Astrocyte (in vitro differentiated cells and primary cell): ENCODE measurements around the gene BTNL9. TPM values are rescaled to one million over a fixed set of nuclear protein-coding genes. Genes with fewer than 3 reads are reported as not detected.
"Not testable (repeated sequence)": the region's sequence is repeated elsewhere in the genome, so short reads cannot be mapped to it uniquely, and the experiment has no call there.

Experiments used
- DNase-seq: peaks from one replicate; pipeline ENCODE4 v3.0.0-alpha.2; 2010; ENCODE audit warnings: low read depth
- FAIRE-seq: peaks from 2 replicates; lab custom pipeline; 2011; peaks lifted over from hg19 to GRCh38; lab: Jason Lieb, UNC
- H2AFZ ChIP-seq: 2 replicates; pipeline ENCODE4 v1.6.0; 2012; ENCODE audit warnings: low read depth, low read length, inconsistent platforms
- H3K27ac ChIP-seq: 2 replicates; pipeline ENCODE4 v1.5.1; 2011; ENCODE audit warnings: low read depth, low read length, inconsistent platforms
- H3K27me3 ChIP-seq: 2 replicates; pipeline ENCODE4 v1.6.0; 2011; ENCODE audit warnings: low read length, inconsistent platforms; ENCODE audit not compliant: insufficient read depth
- H3K36me3 ChIP-seq: 2 replicates; pipeline ENCODE4 v1.5.1; 2011; ENCODE audit warnings: low read length, inconsistent platforms; ENCODE audit not compliant: insufficient read depth
- H3K4me1 ChIP-seq: 2 replicates; pipeline ENCODE4 v1.5.1; 2011; ENCODE audit warnings: low read length, inconsistent platforms; ENCODE audit not compliant: insufficient read depth
- H3K4me2 ChIP-seq: 2 replicates; pipeline ENCODE4 v1.6.0; 2012; ENCODE audit warnings: low read length, inconsistent platforms
- H3K4me3 ChIP-seq: 2 replicates; pipeline ENCODE4 v1.5.1; 2011; ENCODE audit warnings: low read depth, mild to moderate bottlenecking, low read length, inconsistent platforms; ENCODE audit not compliant: insufficient read depth
- H3K79me2 ChIP-seq: 2 replicates; pipeline ENCODE4 v1.6.0; 2012; ENCODE audit warnings: mild to moderate bottlenecking, low read length, inconsistent platforms; ENCODE audit not compliant: insufficient read depth
- H3K9ac ChIP-seq: 2 replicates; pipeline ENCODE4 v1.6.0; 2012; ENCODE audit warnings: mild to moderate bottlenecking, low read length, inconsistent platforms
- H3K9me3 ChIP-seq: 2 replicates; pipeline ENCODE4 v1.5.1; 2012; ENCODE audit warnings: low read depth, mild to moderate bottlenecking, low read length, inconsistent platforms; ENCODE audit not compliant: insufficient read depth
- H4K20me1 ChIP-seq: 2 replicates; pipeline ENCODE4 v1.6.0; 2012; ENCODE audit warnings: low read length, inconsistent platforms; ENCODE audit not compliant: insufficient read depth
- H3K27ac Mint-ChIP-seq: one replicate; pipeline ENCODE4 v1.8.0; 2021; ENCODE audit warnings: mild to moderate bottlenecking, mixed read lengths; ENCODE audit not compliant: unreplicated experiment
- H3K27me3 Mint-ChIP-seq: one replicate; pipeline ENCODE4 v1.8.0; 2021; ENCODE audit warnings: low read depth, mixed read lengths; ENCODE audit not compliant: unreplicated experiment
- H3K36me3 Mint-ChIP-seq: one replicate; pipeline ENCODE4 v1.8.0; 2021; ENCODE audit warnings: low read depth, mixed read lengths; ENCODE audit not compliant: unreplicated experiment
- H3K4me1 Mint-ChIP-seq: one replicate; pipeline ENCODE4 v1.8.0; 2021; ENCODE audit warnings: low read depth, mixed read lengths; ENCODE audit not compliant: unreplicated experiment
- H3K4me3 Mint-ChIP-seq: one replicate; pipeline ENCODE4 v1.8.0; 2021; ENCODE audit warnings: mild to moderate bottlenecking, moderate library complexity, mixed read lengths; ENCODE audit not compliant: unreplicated experiment
- H3K9me3 Mint-ChIP-seq: one replicate; pipeline ENCODE4 v1.8.0; 2021; ENCODE audit warnings: mild to moderate bottlenecking, mixed read lengths; ENCODE audit not compliant: unreplicated experiment
- EZH2 ChIP-seq: IDR thresholded peaks from 2 replicates; pipeline ENCODE4 v1.6.1; 2012; ENCODE audit warnings: mild to moderate bottlenecking, low read length, inconsistent platforms; ENCODE audit not compliant: insufficient read depth
- total RNA-seq: library from RNA; stranded (reverse); gene quantifications from 2 replicates; pipeline ENCODE4 v1.2.1, GENCODE V29; 2021
- TF ChIP-seq, protein P1 (sequence below): IDR thresholded peaks from 2 replicates; pipeline ENCODE4 v1.5.1; 2011; ENCODE audit warnings: low read depth, mild to moderate bottlenecking, inconsistent platforms, low read length, moderate library complexity; ENCODE audit not compliant: insufficient read depth

BTNL9 gene
- total RNA-seq, 1 donor from 2014 or later, result not detected

GRCh38 chr5:181044662-181045305, 4.7 kb downstream of the BTNL9 start:
- Histone ChIP-seq H3K4me3 (no peak overlapping the region), H3K79me2 (no peaks in the 10 kb centered on the region), H3K36me3 (no peaks in the 10 kb centered on the region), H4K20me1 (no peaks in the 10 kb centered on the region), H3K4me1 (no peaks in the 10 kb centered on the region), H3K27ac (no peak overlapping the region), H3K9ac (no peak overlapping the region), H3K27me3 (peaks cover 3% of the 10 kb centered on the region), H2AFZ (no peak overlapping the region), H3K9me3 (peaks cover 3% of the 10 kb centered on the region), H3K4me2 (no peak overlapping the region)
- H3K27ac Mint-ChIP-seq, result no peak overlapping the region
- H3K36me3 Mint-ChIP-seq, result no peaks in the 10 kb centered on the region
- no peak overlapping the region for H3K4me3 Mint-ChIP-seq
- peaks cover 43% of the 10 kb centered on the region for H3K27me3 Mint-ChIP-seq
- no peak for TF ChIP-seq EZH2
- TF ChIP-seq, protein P1, sequence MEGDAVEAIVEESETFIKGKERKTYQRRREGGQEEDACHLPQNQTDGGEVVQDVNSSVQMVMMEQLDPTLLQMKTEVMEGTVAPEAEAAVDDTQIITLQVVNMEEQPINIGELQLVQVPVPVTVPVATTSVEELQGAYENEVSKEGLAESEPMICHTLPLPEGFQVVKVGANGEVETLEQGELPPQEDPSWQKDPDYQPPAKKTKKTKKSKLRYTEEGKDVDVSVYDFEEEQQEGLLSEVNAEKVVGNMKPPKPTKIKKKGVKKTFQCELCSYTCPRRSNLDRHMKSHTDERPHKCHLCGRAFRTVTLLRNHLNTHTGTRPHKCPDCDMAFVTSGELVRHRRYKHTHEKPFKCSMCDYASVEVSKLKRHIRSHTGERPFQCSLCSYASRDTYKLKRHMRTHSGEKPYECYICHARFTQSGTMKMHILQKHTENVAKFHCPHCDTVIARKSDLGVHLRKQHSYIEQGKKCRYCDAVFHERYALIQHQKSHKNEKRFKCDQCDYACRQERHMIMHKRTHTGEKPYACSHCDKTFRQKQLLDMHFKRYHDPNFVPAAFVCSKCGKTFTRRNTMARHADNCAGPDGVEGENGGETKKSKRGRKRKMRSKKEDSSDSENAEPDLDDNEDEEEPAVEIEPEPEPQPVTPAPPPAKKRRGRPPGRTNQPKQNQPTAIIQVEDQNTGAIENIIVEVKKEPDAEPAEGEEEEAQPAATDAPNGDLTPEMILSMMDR, result no peak
- H3K4me1 Mint-ChIP-seq, result no peaks in the 10 kb centered on the region
- no peak for DNase-seq
- FAIRE-seq, result no peak
- peaks cover 2% of the 10 kb centered on the region for H3K9me3 Mint-ChIP-seq

DNA sequence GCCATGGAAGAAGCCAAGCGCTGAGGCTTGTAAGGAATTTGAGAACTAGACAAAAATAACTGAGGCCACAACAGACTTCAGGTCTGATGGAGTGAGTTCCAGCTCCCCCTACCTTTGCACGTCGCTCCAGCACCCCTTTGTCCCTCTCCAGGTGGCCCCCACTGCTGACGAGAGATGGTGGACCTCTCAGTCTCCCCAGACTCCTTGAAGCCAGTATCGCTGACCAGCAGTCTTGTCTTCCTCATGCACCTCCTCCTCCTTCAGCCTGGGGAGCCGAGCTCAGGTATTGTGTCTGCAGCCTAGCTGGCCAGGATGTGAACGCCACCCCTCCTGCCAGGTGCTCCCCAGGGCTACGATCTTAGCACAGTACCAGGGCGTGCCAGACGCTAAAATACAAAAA, 5.2 kb downstream of the BTNL9 start:
- Histone ChIP-seq H3K27ac (no peak overlapping the region), H3K79me2 (no peaks in the 10 kb centered on the region), H2AFZ (no peak overlapping the region), H3K27me3 (peaks cover 3% of the 10 kb centered on the region), H3K9ac (no peak overlapping the region), H3K4me2 (no peak overlapping the region), H3K36me3 (no peaks in the 10 kb centered on the region), H3K9me3 (peaks cover 3% of the 10 kb centered on the region), H3K4me3 (no peak overlapping the region), H4K20me1 (no peaks in the 10 kb centered on the region), H3K4me1 (no peaks in the 10 kb centered on the region)
- H3K4me1 Mint-ChIP-seq, result no peaks in the 10 kb centered on the region
- H3K27ac Mint-ChIP-seq, result no peak overlapping the region
- no peak overlapping the region for H3K4me3 Mint-ChIP-seq
- no peak for TF ChIP-seq EZH2
- TF ChIP-seq, protein P1, result no peak
- H3K9me3 Mint-ChIP-seq, result peaks cover 2% of the 10 kb centered on the region
- H3K27me3 Mint-ChIP-seq, result peaks cover 43% of the 10 kb centered on the region
- FAIRE-seq, result no peak
- no peaks in the 10 kb centered on the region for H3K36me3 Mint-ChIP-seq
- DNase-seq, result no peak

DNA sequence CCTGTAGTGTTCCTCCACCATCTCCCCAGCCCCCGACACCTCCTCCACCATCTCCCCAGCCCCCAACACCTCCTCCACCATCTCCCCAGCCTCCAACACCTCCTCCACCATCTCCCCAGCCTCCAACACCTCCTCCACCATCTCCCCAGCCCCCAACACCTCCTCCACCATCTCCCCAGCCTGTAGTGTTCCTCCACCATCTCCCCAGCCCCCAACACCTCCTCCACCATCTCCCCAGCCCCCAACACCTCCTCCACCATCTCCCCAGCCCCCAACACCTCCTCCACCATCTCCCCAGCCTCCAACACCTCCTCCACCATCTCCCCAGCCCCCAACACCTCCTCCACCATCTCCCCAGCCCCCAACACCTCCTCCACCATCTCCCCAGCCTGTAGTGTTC, 5.8 kb downstream of the BTNL9 start:
- H3K36me3 ChIP-seq, H3K79me2 ChIP-seq, H3K36me3 Mint-ChIP-seq, FAIRE-seq, H3K27me3 ChIP-seq, H3K27ac ChIP-seq, H3K9ac ChIP-seq, H3K4me3 Mint-ChIP-seq, H4K20me1 ChIP-seq, H3K9me3 Mint-ChIP-seq, H3K4me2 ChIP-seq, DNase-seq, H3K27ac Mint-ChIP-seq, H3K4me1 Mint-ChIP-seq, H3K9me3 ChIP-seq, H3K4me3 ChIP-seq, H2AFZ ChIP-seq, H3K4me1 ChIP-seq: not testable (repeated sequence)
- peaks cover 42% of the 10 kb centered on the region for H3K27me3 Mint-ChIP-seq
